ENCODE measurements around the gene ITGAE.

Gene ITGAE

DNA sequence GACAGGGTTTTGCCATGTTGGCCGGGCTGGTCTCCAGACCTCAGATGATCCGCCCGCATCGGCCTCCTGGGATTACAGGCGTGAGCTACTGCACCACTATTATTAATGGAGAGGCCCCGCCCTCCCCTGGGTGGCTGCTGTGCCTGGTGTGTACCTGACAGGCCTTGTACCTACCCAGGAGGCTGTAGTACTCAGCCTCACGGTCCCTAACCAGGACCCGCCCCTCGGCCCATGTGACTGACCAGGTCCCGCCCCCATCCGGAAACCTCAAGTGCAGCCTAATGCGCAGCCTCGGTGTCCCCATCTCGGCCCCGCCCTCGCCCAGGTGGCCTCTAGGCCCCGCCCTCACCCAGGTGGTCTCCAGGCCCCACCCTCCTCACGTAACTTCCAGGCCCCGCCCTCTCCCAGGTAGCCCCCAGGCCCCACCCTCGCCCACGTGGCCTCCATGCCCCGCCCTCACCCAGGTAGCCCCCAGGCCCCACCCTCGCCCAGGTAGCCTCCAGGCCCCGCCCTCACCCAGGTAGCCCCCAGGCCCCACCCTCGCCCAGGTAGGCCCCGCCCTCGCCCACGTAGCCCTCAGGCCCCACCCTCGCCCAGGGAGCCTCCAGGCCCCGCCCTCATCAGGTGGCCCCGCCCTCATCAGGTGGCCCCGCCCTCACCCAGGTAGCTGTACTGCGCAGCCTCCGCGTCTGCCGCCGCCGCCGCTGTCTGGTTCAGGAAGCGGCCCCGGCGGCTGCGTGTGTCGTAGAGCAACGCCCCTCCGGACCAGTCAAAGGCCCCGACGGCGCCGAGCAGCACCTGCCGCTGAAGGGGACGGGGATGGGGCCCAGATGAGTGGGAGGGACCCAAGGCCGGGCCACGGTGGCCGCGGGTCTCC lies 46.3 kb downstream of the ITGAE start:
- Histone ChIP-seq H3K4me3 (ENCODE audit: low read depth in 1 of 2, low read length in 2 of 2) (no peak overlapping the region), H3K36me3 (ENCODE audit: control insufficient read depth in 1 of 2, insufficient read depth in 2 of 2, low read length in 2 of 2) (no peaks in the 10 kb centered on the region), H3K27ac (ENCODE audit: low read length) (peak overlapping the region; percentile 39), H3K9me3 (ENCODE audit: control insufficient read depth in 1 of 2, low read length in 2 of 2) (peaks cover 0 to 1% of the 10 kb centered on the region in 2 donors), H3K4me1 (ENCODE audit: control insufficient read depth in 1 of 2, insufficient read depth in 2 of 2, low read length in 2 of 2) (peaks cover 0 to 5% of the 10 kb centered on the region in 2 donors), H3K27me3 (ENCODE audit: low read depth, low read length) (no peaks in the 10 kb centered on the region)

DNA sequence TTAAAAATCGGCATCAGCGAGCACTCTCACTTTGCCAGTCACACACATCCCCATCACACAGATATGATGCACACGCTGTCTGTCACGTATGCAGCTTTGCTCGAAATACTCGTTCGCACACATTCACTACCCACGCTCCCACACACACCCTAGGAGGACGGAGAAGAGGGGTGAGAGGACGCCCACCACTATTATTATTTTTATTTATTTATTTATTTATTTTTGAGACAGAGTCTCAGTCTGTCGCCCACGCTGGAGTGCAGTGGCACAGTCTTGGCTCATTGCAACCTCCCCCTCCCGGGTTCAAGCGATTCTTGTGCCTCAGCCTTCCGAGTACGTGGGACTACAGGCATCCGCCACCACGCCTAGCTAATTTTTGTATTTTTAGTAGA lies 46.9 kb downstream of the ITGAE start:
- H3K9me3 ChIP-seq (ENCODE audit: control insufficient read depth in 1 of 2, low read length in 2 of 2): no peaks in the 10 kb centered on the region
- no peak overlapping the region for H3K4me3 ChIP-seq (ENCODE audit: low read depth in 1 of 2, low read length in 2 of 2)
- no peak overlapping the region for H3K27ac ChIP-seq (ENCODE audit: low read length)
- H3K4me1 ChIP-seq (ENCODE audit: control insufficient read depth in 1 of 2, insufficient read depth in 2 of 2, low read length in 2 of 2): peaks cover 0 to 5% of the 10 kb centered on the region in 2 donors
- no peaks in the 10 kb centered on the region for H3K36me3 ChIP-seq (ENCODE audit: control insufficient read depth in 1 of 2, insufficient read depth in 2 of 2, low read length in 2 of 2)
- H3K27me3 ChIP-seq (ENCODE audit: low read depth, low read length): no peaks in the 10 kb centered on the region

DNA sequence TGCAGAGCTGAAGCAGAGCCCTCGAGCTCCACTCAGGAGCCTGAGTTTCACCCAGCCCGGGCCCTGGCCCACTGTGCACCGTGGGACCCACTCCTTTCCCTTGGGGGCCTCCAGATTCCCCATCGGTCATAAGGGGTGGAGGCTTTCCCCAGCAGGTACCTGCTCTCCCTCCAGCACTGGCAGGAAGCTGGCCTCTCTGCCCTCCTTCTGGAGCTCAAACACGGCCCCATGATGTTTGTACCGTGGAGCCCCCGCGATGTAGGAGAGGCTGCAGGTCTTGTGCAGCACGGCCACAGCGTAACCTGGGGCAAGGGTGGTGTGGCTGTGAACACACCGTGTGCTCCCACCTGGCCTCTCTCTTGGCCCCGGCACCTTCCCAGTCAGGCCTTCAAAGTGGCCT lies 47.4 kb downstream of the ITGAE start:
- Histone ChIP-seq H3K4me1 (ENCODE audit: control insufficient read depth in 1 of 2, insufficient read depth in 2 of 2, low read length in 2 of 2) (peaks cover 0 to 5% of the 10 kb centered on the region in 2 donors), H3K36me3 (ENCODE audit: control insufficient read depth in 1 of 2, insufficient read depth in 2 of 2, low read length in 2 of 2) (no peaks in the 10 kb centered on the region), H3K4me3 (ENCODE audit: low read depth in 1 of 2, low read length in 2 of 2) (no peak overlapping the region), H3K9me3 (ENCODE audit: control insufficient read depth in 1 of 2, low read length in 2 of 2) (no peaks in the 10 kb centered on the region), H3K27me3 (ENCODE audit: low read depth, low read length) (no peaks in the 10 kb centered on the region), H3K27ac (ENCODE audit: low read length) (no peak overlapping the region)

DNA sequence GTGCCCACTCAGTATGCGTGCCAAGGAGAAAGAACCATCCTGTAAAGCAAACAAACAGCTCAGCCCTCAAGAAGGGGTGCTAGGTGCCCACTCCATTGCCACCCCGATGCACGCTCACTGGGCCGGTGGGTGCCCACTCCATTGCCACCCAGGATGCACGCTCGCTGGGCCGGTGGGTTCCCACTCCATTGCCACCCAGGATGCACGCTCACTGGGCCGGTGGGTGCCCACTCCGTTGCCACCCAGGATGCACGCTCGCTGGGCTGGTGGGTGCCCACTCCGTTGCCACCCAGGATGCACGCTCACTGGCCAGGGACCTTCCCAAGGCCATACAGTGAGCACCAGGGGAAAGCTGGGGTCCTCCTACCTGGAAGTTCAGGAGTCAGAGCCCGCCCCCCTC lies 49.2 kb downstream of the ITGAE start:
- no peak overlapping the region for H3K27ac ChIP-seq (ENCODE audit: low read length)
- no peak overlapping the region for H3K4me3 ChIP-seq (ENCODE audit: low read depth in 1 of 2, low read length in 2 of 2)
- peaks cover 0 to 5% of the 10 kb centered on the region in 2 donors for H3K4me1 ChIP-seq (ENCODE audit: control insufficient read depth in 1 of 2, insufficient read depth in 2 of 2, low read length in 2 of 2)
- no peaks in the 10 kb centered on the region for H3K36me3 ChIP-seq (ENCODE audit: control insufficient read depth in 1 of 2, insufficient read depth in 2 of 2, low read length in 2 of 2)
- H3K9me3 ChIP-seq (ENCODE audit: control insufficient read depth in 1 of 2, low read length in 2 of 2): no peaks in the 10 kb centered on the region
- H3K27me3 ChIP-seq (ENCODE audit: low read depth, low read length): no peaks in the 10 kb centered on the region

DNA sequence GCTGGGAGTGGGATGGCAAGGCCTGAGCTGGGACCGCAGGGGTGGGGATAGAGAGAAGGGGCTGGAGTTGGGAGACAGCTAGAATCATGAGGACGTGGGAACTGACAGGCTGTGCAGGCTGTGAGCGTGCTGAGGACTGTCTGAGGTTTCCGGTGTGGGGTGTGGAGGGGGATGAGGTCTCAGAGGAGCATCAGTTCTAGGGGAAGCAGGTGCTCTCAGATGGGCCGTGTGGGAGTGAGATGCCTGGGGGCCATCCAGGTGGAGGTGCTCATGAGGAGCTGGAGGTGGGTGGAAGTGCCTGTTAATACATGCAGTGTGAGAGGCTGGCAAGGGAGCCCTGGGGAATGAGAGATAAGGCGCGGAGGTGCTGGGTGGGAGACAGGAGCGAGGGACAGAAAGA lies 50.1 kb downstream of the ITGAE start:
- Histone ChIP-seq H3K27me3 (ENCODE audit: low read depth, low read length) (no peaks in the 10 kb centered on the region), H3K9me3 (ENCODE audit: control insufficient read depth in 1 of 2, low read length in 2 of 2) (no peaks in the 10 kb centered on the region), H3K4me1 (ENCODE audit: control insufficient read depth in 1 of 2, insufficient read depth in 2 of 2, low read length in 2 of 2) (peaks cover 0 to 5% of the 10 kb centered on the region in 2 donors), H3K4me3 (ENCODE audit: low read depth in 1 of 2, low read length in 2 of 2) (no peak overlapping the region), H3K27ac (ENCODE audit: low read length) (no peak overlapping the region), H3K36me3 (ENCODE audit: control insufficient read depth in 1 of 2, insufficient read depth in 2 of 2, low read length in 2 of 2) (no peaks in the 10 kb centered on the region)

DNA sequence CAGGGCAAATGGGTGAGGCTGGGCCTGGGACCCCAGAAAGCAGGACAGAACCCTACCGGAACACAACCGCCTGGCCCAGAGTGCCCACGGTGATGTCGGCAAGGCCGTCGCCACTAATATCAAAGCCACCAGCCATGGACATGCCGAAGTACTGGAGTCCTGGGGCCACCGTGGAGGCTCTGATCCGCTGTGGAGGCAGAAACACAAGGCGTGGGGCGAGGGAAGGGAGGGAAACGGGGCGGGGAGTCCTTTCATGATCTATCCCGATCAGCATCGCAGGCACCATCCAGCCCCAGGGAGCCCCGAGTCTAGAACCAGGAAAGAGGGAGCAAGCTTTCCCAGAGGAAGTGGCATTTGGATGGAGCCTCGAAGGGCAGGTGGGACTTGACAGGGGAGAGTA lies 50.7 kb downstream of the ITGAE start:
- Histone ChIP-seq H3K36me3 (ENCODE audit: control insufficient read depth in 1 of 2, insufficient read depth in 2 of 2, low read length in 2 of 2) (no peaks in the 10 kb centered on the region), H3K4me1 (ENCODE audit: control insufficient read depth in 1 of 2, insufficient read depth in 2 of 2, low read length in 2 of 2) (peaks cover 0 to 5% of the 10 kb centered on the region in 2 donors), H3K27me3 (ENCODE audit: low read depth, low read length) (no peaks in the 10 kb centered on the region), H3K27ac (ENCODE audit: low read length) (no peak overlapping the region), H3K9me3 (ENCODE audit: control insufficient read depth in 1 of 2, low read length in 2 of 2) (no peaks in the 10 kb centered on the region), H3K4me3 (ENCODE audit: low read depth in 1 of 2, low read length in 2 of 2) (no peak overlapping the region)

DNA sequence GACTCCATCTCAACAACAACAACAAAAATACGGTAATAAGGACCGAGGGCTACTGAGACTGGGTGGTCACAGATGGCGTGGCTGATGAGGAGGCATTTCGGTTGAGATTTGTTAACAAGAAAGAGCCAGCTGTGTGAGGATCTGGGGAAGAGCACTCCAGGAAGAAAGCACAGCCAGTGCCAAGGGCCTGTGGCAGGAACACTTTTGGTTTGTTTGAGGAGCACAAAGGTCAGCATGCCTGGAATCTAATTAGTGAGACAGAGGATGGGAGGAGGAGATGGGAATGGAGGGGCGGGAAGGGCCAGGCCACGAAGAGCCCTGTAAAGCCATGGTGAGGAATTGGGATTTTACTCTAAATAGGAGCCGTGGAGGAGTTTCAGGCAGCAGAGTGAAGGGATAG lies 52.4 kb downstream of the ITGAE start:
- no peak overlapping the region for H3K27ac ChIP-seq (ENCODE audit: low read length)
- H3K4me1 ChIP-seq (ENCODE audit: control insufficient read depth in 1 of 2, insufficient read depth in 2 of 2, low read length in 2 of 2): no peaks in the 10 kb centered on the region
- H3K27me3 ChIP-seq (ENCODE audit: low read depth, low read length): no peaks in the 10 kb centered on the region
- no peaks in the 10 kb centered on the region for H3K36me3 ChIP-seq (ENCODE audit: control insufficient read depth in 1 of 2, insufficient read depth in 2 of 2, low read length in 2 of 2)
- H3K9me3 ChIP-seq (ENCODE audit: control insufficient read depth in 1 of 2, low read length in 2 of 2): no peaks in the 10 kb centered on the region
- no peak overlapping the region for H3K4me3 ChIP-seq (ENCODE audit: low read depth in 1 of 2, low read length in 2 of 2)

DNA sequence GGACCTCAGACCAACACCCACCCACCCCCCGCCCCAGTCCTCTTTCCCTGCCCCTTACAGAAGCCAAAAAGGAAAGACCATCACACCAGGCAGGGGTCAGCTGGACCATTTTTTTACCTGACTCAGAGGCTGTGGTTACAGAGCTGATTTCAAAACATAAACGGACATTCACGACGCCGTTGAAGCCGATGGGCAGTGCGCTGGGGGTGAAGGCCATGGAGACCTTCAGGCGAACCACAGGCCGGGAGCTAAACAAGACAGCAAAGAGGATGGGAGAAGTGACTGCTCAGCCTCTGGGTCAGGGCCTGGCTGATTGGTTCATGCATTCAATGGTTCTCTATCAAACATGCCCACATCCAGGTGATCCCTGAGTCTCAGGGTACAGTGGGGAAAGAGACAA lies 53.2 kb downstream of the ITGAE start:
- Histone ChIP-seq H3K4me3 (ENCODE audit: low read depth in 1 of 2, low read length in 2 of 2) (no peak overlapping the region), H3K27ac (ENCODE audit: low read length) (no peak overlapping the region), H3K27me3 (ENCODE audit: low read depth, low read length) (no peaks in the 10 kb centered on the region), H3K9me3 (ENCODE audit: control insufficient read depth in 1 of 2, low read length in 2 of 2) (no peaks in the 10 kb centered on the region), H3K4me1 (ENCODE audit: control insufficient read depth in 1 of 2, insufficient read depth in 2 of 2, low read length in 2 of 2) (no peaks in the 10 kb centered on the region), H3K36me3 (ENCODE audit: control insufficient read depth in 1 of 2, insufficient read depth in 2 of 2, low read length in 2 of 2) (no peaks in the 10 kb centered on the region)

DNA sequence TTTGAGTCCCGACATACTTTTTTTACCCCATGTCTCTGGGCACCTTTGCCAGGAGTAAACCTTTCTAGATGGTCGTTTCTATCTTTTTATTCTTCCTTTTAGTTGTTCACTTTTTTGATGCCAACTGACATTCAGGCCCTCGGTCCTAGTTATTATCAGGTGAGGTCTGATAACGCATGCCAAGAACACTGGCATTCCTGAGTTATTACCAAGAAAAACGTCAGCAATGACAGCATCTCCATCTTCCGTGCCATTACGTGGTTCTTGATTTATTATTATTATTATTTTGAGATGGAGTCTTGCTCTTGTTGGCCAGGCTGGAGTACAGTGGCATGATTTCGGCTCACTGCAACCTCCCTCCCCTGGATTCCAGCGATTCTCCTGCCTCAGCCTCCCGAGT lies 55.9 kb downstream of the ITGAE start:
- H3K27ac ChIP-seq (ENCODE audit: low read length): no peak overlapping the region
- H3K9me3 ChIP-seq (ENCODE audit: control insufficient read depth in 1 of 2, low read length in 2 of 2): no peaks in the 10 kb centered on the region
- H3K4me1 ChIP-seq (ENCODE audit: control insufficient read depth in 1 of 2, insufficient read depth in 2 of 2, low read length in 2 of 2): no peaks in the 10 kb centered on the region
- no peaks in the 10 kb centered on the region for H3K27me3 ChIP-seq (ENCODE audit: low read depth, low read length)
- H3K36me3 ChIP-seq (ENCODE audit: control insufficient read depth in 1 of 2, insufficient read depth in 2 of 2, low read length in 2 of 2): no peaks in the 10 kb centered on the region
- H3K4me3 ChIP-seq (ENCODE audit: low read depth in 1 of 2, low read length in 2 of 2): no peak overlapping the region

DNA sequence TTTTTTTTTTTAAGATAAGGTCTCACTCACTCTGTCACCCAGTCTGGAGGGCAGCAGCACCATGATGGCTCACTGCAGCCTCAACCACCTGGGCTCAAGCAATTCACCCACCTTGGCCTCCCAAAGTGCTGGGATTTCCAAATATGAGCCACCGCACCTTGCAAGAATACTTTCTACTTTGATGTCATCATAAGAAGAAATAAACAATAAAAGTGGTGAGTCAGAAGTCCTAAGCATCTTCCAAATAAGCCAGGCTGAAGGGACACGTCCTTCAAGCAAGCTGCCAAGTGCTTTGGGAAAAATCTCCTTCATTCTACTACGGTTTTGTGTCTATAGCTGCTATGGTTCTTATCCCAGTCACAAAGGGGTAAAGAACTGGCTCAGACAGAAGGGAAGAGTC lies 57.0 kb downstream of the ITGAE start:
- Histone ChIP-seq H3K27me3 (ENCODE audit: low read depth, low read length) (no peaks in the 10 kb centered on the region), H3K9me3 (ENCODE audit: control insufficient read depth in 1 of 2, low read length in 2 of 2) (no peaks in the 10 kb centered on the region), H3K27ac (ENCODE audit: low read length) (no peak overlapping the region), H3K4me3 (ENCODE audit: low read depth in 1 of 2, low read length in 2 of 2) (no peak overlapping the region), H3K36me3 (ENCODE audit: control insufficient read depth in 1 of 2, insufficient read depth in 2 of 2, low read length in 2 of 2) (no peaks in the 10 kb centered on the region), H3K4me1 (ENCODE audit: control insufficient read depth in 1 of 2, insufficient read depth in 2 of 2, low read length in 2 of 2) (peaks cover 1 to 7% of the 10 kb centered on the region in 2 donors)

DNA sequence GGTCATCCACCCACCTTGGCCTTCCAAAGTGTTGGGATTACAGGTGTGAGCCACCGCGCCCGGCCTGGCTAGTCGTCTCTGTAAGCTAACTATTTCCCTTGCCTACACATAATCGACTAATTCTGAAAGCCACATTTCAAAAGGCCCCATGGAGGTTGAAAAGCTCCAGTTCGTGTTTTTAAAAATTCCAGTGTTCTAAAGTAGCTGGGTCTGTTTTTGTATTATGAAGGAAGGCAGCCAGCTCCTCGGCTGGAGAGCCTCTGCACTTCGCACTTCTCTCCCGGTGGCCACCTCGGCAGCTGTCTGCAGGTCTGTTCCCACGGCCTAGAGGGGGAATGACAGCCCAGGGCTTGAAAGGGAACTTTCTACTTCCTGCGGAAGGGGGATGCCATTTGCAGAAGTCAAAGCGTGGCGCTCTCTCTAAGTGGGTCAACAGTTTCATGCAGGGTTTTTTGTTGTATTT lies 60.3 kb downstream of the ITGAE start:
- H3K27me3 ChIP-seq (ENCODE audit: low read depth, low read length): no peaks in the 10 kb centered on the region
- H3K4me3 ChIP-seq (ENCODE audit: low read depth in 1 of 2, low read length in 2 of 2): no peak overlapping the region
- peaks cover 8 to 13% of the 10 kb centered on the region in 2 donors for H3K4me1 ChIP-seq (ENCODE audit: control insufficient read depth in 1 of 2, insufficient read depth in 2 of 2, low read length in 2 of 2)
- H3K36me3 ChIP-seq (ENCODE audit: control insufficient read depth in 1 of 2, insufficient read depth in 2 of 2, low read length in 2 of 2): no peaks in the 10 kb centered on the region
- H3K9me3 ChIP-seq (ENCODE audit: control insufficient read depth in 1 of 2, low read length in 2 of 2): no peaks in the 10 kb centered on the region
- H3K27ac ChIP-seq (ENCODE audit: low read length): no peak overlapping the region
